Activated naive CD4-positive, alpha-beta T cell treated with Interleukin-2 at 50 U/mL for 16 hours (primary cell): ENCODE results near the gene PPTC7.
"Not testable (repeated sequence)": the region's sequence is repeated elsewhere in the genome, so short reads cannot be mapped to it uniquely, and the experiment has no call there.

ENCODE experiments used
- DNase-seq: peaks from one replicate; pipeline ENCODE4 v3.0.0-alpha.2; 2020

The PPTC7 gene

GRCh38 chr12:110585231-110585799 lies 2.2 kb upstream of the PPTC7 start:
- peak; percentile 36 for DNase-seq

- peak; percentile 83 for DNase-seq
Observed at GRCh38 chr12:110582276-110583136, 612 bp downstream of the PPTC7 start.

GRCh38 chr12:110581931-110582275 lies 1.2 kb downstream of the PPTC7 start:
- DNase-seq, result no peak

GRCh38 chr12:110579535-110580253 lies 3.4 kb downstream of the PPTC7 start:
- DNase-seq, result no peak

- DNase-seq, result peak; percentile 35
Observed at GRCh38 chr12:110578694-110579534, 4.2 kb downstream of the PPTC7 start.

- peak; percentile 37 for DNase-seq
Observed at GRCh38 chr12:110577864-110578693, 5.0 kb downstream of the PPTC7 start.

GRCh38 chr12:110576504-110576903 lies 6.6 kb downstream of the PPTC7 start:
- DNase-seq, result no peak

- DNase-seq, result no peak
Observed at GRCh38 chr12:110575326-110575725, 7.8 kb downstream of the PPTC7 start.

- DNase-seq, result not testable (repeated sequence)
Observed at GRCh38 chr12:110574717-110575230, 8.3 kb downstream of the PPTC7 start.

- DNase-seq, result no peak
Observed at GRCh38 chr12:110574044-110574443, 9.1 kb downstream of the PPTC7 start.

GRCh38 chr12:110570798-110571197 lies 12.3 kb downstream of the PPTC7 start:
- not testable (repeated sequence) for DNase-seq

- not testable (repeated sequence) for DNase-seq
Observed at GRCh38 chr12:110569838-110570237, 13.3 kb downstream of the PPTC7 start.

GRCh38 chr12:110568752-110569151 lies 14.4 kb downstream of the PPTC7 start:
- DNase-seq, result no peak

GRCh38 chr12:110566993-110567392 lies 16.1 kb downstream of the PPTC7 start:
- DNase-seq, result no peak

- DNase-seq, result no peak
Observed at GRCh38 chr12:110565894-110566871, 16.9 kb downstream of the PPTC7 start.

- DNase-seq, result no peak
Observed at GRCh38 chr12:110564471-110564991, 18.6 kb downstream of the PPTC7 start.

- no peak for DNase-seq
Observed at GRCh38 chr12:110563702-110564470, 19.2 kb downstream of the PPTC7 start.

- DNase-seq, result peak; percentile 21
Observed at GRCh38 chr12:110562386-110562785, 20.7 kb downstream of the PPTC7 start.

GRCh38 chr12:110561471-110562201 lies 21.5 kb downstream of the PPTC7 start:
- no peak for DNase-seq
